HG02571 (cell line): ENCODE data around the gene RNU6-1.

Experiments
- ATAC-seq: cut with Tn5 transposase; IDR thresholded peaks from one replicate; pipeline ENCODE4 v1.9.1; 2021; ENCODE audit warnings: mild to moderate bottlenecking, moderate library complexity; ENCODE audit not compliant: unreplicated experiment

Gene RNU6-1

GRCh38 chr15:67822537-67823313 lies 17.1 kb downstream of the RNU6-1 start:
- ATAC-seq, result no peak

- ATAC-seq, result no peak
Measured at GRCh38 chr15:67821784-67822440, 17.9 kb downstream of the RNU6-1 start.

DNA sequence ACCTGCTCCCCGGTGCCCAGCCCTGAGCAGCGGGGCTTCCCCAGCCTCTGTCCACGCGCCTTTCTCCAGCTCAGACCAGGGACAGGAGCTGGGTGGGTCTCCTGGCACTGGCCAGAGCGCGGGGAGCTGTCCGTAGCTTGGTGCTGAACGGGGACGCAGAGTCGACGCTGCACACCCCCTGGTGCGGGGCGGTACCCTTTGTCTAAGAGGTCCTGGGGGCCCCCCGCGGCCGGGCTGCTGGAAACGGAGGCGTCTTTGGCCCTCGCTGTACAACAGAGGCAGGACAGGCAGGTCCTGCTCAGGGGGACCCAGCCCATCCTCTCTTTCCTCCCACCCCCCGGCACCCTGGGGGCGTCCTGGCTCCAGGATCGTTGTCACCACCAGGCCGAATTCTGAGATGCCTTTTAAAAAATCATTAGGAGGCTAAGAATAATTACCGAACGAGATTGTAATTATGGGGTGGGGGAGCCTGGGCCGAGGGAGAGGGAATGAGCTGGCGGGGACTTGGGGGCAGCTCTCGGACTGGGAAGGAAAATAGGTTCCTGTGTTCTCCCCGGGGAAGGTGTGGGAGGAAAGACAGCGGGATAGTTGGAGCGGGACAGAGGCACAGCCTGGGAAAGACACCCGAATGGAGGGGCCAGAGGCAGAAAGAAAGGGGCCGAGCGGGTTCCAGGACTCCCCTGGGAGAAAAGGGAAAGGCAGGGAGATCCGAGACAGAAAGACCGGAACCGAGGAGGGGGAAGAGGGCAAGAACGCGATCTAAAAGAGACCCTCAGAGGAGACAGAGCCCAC lies 18.7 kb downstream of the RNU6-1 start:
- no peak for ATAC-seq

DNA sequence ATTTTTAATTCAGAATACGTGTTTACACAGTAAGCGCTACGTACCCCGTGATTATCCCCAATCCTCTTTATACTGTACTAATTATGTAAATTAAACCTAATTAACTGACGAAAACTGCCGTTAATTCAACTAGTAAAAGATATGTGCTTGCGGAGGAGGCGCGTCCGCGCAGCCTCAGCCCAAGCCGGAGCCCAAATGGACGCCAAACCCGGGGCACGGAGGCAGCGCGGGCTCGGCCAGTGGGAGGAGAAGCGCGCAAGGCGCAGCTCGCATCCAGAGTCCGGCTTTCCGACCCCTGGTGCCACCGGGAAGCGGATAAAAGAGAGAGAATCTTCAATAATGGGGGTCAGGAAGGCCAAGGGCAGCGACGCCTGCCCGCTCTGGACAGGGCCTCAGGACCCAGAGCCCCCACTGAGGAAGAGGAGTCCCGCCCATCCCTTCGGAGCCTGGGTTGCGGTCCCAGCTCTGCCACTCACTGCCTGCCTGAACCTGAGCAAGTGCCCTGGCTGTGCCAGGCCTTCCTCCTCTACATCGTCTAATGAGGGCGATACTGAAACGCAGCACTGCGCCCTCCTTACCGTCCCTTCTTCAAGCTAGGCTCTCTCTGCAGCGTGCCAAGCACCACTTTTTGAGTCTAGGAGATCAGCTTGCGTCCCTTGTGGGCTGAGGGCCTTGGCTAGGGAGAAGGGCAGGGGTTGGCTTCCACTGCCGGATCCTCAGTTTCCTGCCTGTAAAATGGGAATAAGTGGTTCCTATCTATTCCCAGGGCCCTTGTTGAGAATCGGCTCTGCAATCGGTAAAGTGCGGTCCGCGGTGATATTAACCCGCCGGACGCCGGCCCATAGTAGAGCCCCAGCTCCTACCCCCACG lies 19.5 kb downstream of the RNU6-1 start:
- no peak for ATAC-seq

- ATAC-seq, result no peak
Measured at GRCh38 chr15:67819636-67820035, 20.2 kb downstream of the RNU6-1 start.

DNA sequence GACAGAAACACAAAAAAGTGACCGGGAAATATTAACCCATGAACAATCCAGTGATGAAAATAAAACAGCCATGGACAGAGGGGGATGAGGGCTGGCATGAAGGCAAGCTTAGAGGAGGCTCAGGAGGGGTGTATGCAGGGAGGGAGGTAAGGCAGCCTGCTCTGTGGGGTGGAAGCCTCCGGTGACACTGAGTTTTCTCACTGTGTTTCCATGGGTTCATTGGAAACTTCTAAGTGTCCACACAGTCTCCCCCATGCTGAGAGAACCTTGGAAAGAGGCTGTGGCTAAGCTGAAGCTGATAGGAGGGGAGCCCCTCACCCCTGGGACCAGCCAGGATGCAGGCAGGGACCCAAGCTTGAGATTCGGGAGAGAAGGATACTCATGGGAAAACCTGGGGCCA lies 21.4 kb downstream of the RNU6-1 start:
- ATAC-seq, result no peak

- no peak for ATAC-seq
Measured at GRCh38 chr15:67816668-67817067, 23.2 kb downstream of the RNU6-1 start.

- no peak for ATAC-seq
Measured at GRCh38 chr15:67815036-67815592, 24.7 kb downstream of the RNU6-1 start.

DNA sequence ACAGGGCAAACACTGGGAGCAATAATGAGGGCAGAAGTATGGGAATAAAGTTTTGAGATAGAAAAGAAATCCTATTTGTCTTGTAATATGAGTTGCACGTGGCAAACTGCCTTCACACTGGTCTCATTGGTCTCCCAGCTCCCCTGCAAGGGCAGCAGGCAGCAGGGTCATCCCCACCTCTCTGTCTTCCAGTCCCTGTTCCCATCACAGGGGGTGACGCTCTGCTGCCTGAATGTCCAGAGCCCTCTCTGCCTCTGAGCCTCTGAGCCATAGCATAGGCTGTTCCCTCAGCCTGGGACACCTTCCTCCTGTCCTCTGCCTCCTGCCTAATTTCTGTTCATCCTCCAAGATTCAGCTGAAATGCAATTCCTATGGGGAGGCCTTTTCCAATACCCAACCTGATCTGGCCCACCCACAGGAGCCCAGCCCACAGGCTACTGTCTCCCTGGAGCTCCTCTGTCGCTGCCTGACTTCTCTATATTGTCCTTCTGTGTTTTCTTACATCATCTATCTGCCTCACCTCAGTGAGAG lies 26.7 kb downstream of the RNU6-1 start:
- ATAC-seq, result no peak

DNA sequence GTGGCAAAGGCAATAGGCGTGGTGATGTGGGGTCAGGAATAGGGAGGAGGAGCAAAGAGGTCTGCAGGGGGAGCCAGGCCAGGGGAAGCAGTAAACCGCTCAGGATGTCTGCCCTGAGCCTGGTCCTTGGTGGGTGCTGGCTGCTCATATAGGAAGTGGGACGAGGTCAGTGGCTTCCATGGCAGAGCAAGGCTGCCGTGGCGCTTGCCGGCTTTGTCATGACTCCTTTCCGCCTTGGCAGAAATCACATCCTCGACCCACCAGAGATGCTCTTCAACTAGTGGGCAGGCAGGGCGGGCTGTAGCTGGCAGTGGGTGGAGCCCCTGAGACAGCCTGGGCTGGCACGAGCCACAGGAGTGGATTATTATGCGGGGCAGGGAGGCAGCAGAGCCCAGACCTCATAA lies 27.6 kb downstream of the RNU6-1 start:
- no peak for ATAC-seq

DNA sequence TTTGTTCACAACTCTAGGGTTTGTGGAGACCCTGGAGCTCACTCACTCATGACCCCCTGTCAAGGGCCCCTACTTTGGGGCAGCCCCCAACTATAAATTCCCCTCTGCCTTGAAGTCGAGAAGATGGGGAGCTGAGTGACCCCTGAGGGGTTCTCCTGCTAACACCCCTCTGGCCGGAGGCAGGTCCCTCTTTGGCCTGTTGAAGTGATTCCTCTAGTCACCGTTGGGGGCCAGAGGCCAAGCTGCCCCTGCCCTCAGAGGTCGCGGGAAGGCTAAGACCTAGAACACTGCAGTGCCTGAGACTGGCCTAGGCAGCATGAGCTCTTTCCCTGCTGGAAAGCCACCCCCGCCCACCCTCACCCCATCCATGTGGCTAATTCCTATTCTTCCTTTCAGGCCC lies 30.0 kb downstream of the RNU6-1 start:
- no peak for ATAC-seq

DNA sequence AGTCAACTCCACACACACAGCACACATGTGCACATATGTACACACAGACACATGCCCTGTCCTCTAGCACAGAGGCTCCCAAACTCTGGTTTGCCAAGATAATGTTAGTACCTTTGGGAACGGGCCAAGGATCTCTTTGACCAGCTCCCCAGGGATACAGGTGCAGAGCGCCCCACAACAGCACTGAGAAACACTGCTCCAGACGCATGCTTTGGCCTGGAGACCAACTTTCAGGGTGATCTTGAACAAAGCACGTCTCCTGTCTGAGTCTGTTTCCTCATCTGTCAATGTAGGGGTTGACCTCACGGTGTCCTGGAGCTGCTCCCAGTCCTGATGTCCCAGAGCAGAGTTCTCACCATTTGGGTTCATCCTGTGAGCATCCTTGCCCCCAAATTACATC lies 30.4 kb downstream of the RNU6-1 start:
- ATAC-seq, result no peak

DNA sequence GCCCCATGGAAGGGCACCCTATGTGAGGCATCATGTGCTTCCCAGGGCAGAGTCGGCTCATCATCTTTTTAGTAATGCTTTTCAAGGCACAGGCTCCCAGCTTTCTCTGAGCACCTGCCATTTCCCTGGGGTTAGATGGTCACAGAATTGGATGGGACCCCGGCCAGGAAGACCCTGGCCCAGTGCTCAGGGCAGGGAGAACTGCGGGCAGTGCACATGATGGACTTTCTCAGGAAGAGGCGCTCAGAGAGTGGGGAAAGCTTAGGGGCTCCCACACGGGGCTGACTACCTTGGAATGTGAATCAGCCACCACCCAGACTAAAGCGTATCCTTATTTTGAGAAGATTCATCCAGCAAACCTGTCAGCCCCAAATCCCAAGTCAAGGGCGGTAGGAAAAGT lies 31.0 kb downstream of the RNU6-1 start:
- no peak for ATAC-seq

DNA sequence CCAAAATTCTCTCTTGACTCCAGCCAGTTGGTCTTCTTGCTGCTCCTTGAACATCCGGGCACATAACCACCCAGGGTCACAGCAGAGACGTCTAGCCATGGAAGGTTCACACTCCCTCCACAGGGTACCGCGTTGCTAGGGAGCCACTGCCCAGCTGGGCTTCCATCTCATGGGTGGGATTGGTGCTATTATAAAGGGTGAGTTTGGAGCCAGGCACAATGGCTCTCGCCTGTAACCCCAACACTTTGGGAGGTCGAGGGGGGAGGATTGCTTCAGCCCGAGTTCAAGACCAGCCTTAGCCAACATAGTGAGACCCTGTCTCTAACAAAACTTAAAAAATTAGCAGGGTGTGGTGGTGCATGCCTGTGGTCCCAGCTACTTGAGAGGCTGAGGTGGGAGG lies 32.0 kb downstream of the RNU6-1 start:
- ATAC-seq, result no peak

- no peak for ATAC-seq
Measured at GRCh38 chr15:67807141-67807540, 32.7 kb downstream of the RNU6-1 start.

- no peak for ATAC-seq
Measured at GRCh38 chr15:67806536-67806935, 33.3 kb downstream of the RNU6-1 start.

GRCh38 chr15:67805666-67806516 lies 34.0 kb downstream of the RNU6-1 start:
- ATAC-seq, result no peak

GRCh38 chr15:67805008-67805665 lies 34.7 kb downstream of the RNU6-1 start:
- no peak for ATAC-seq
